Endodermal cell (in vitro differentiated cells): ENCODE results near the gene TF. TPM values are rescaled to one million over a fixed set of nuclear protein-coding genes. Genes with fewer than 3 reads are reported as not detected.

Source experiments
- DNase-seq: peaks from one replicate; pipeline ENCODE4 v3.0.0-alpha.2; 2017
- H3K27ac ChIP-seq: 2 replicates; pipeline ENCODE4 v1.5.1; 2013; ENCODE audit warnings: mild to moderate bottlenecking, low read depth, low read length, moderate library complexity
- H3K27me3 ChIP-seq: 2 replicates; pipeline ENCODE4 v1.6.1; 2013; ENCODE audit warnings: mild to moderate bottlenecking, low read length, moderate library complexity; ENCODE audit not compliant: insufficient read depth, control insufficient read depth, poor library complexity, severe bottlenecking
- H3K36me3 ChIP-seq: 2 replicates; pipeline ENCODE4 v1.7.0; 2013; ENCODE audit warnings: mild to moderate bottlenecking, low read length, moderate library complexity; ENCODE audit not compliant: control insufficient read depth, insufficient read depth
- H3K4me1 ChIP-seq: one replicate; pipeline ENCODE4 v1.7.0; 2013; ENCODE audit warnings: low read length; ENCODE audit not compliant: control insufficient read depth, insufficient read depth
- H3K4me3 ChIP-seq: 2 replicates; pipeline ENCODE4 v1.5.1; 2013; ENCODE audit warnings: mild to moderate bottlenecking, low read length, moderate library complexity
- H3K9ac ChIP-seq: 2 replicates; pipeline ENCODE4 v1.6.1; 2013; ENCODE audit warnings: mild to moderate bottlenecking, low read length, moderate library complexity; ENCODE audit not compliant: poor library complexity, severe bottlenecking; ENCODE audit errors: extremely low read depth
- H3K9me3 ChIP-seq: 2 replicates; pipeline ENCODE4 v1.6.1; 2013; ENCODE audit warnings: mild to moderate bottlenecking, low read length, moderate library complexity; ENCODE audit not compliant: control insufficient read depth
- H3K27ac Mint-ChIP-seq: 2 replicates; pipeline ENCODE4 v1.8.0; 2020; ENCODE audit warnings: mixed read lengths
- H3K27me3 Mint-ChIP-seq: 2 replicates; pipeline ENCODE4 v1.8.0; 2021; ENCODE audit warnings: mild to moderate bottlenecking, mixed read lengths; ENCODE audit not compliant: insufficient read depth
- H3K36me3 Mint-ChIP-seq: 2 replicates; pipeline ENCODE4 v1.8.0; 2020; ENCODE audit warnings: low read depth, mixed read lengths
- H3K4me1 Mint-ChIP-seq: 2 replicates; pipeline ENCODE4 v1.8.0; 2020; ENCODE audit warnings: mixed read lengths
- H3K4me3 Mint-ChIP-seq: 2 replicates; pipeline ENCODE4 v1.8.0; 2020; ENCODE audit warnings: mild to moderate bottlenecking, moderate library complexity, mixed read lengths
- H3K9me3 Mint-ChIP-seq: 2 replicates; pipeline ENCODE4 v1.8.0; 2020; ENCODE audit warnings: mild to moderate bottlenecking, mixed read lengths
- CTCF ChIP-seq: fragments of 200-600 bp; sonication (generic); conservative IDR thresholded peaks from 2 replicates; pipeline ENCODE4 v1.5.0; 2021; ENCODE audit warnings: antibody characterized with exemption, mild to moderate bottlenecking
- WGBS, 2 experiments: methylation state at CpG; one replicate each; pipeline versions ENCODE4 v1.1.5 to v1.1.7; 2013; ENCODE audit warnings: missing lambda C conversion rate in 2 of 2, mixed read lengths in 1 of 2; ENCODE audit not compliant: insufficient coverage in 1 of 2, insufficient read length in 1 of 2; 5-methylcytosine and 5-hydroxymethylcytosine counted together
- total RNA-seq, 2 donors: library from RNA; stranded (reverse); fragmentation: NEBNext Ultra II Directional in 1 of 2; extraction: Animal tissue kit (Norgen Biotek cat#: 25700) in 1 of 2; gene quantifications; 2 replicates in 1 of 2; 3 replicates in 1 of 2; pipeline ENCODE4 v1.2.1, GENCODE V29; 2021

TF gene
- total RNA-seq, 2 donors from 2014 or later: 0.40 to 3.0 TPM

- H3K4me1 Mint-ChIP-seq: peaks cover 6% of the 10 kb centered on the region
- no peak for TF ChIP-seq CTCF
- no peaks in the 10 kb centered on the region for H3K9me3 Mint-ChIP-seq
- Histone ChIP-seq H3K27ac (no peak overlapping the region), H3K9me3 (no peaks in the 10 kb centered on the region), H3K4me3 (no peak overlapping the region), H3K27me3 (peaks cover 24% of the 10 kb centered on the region), H3K4me1 (no peaks in the 10 kb centered on the region), H3K9ac (no peak overlapping the region), H3K36me3 (no peaks in the 10 kb centered on the region)
- H3K27me3 Mint-ChIP-seq: peaks cover 36% of the 10 kb centered on the region
- H3K4me3 Mint-ChIP-seq: no peak overlapping the region
- no peak for DNase-seq
- 87 to 92% methylated on average over 3 to 4 of the region's 4 CpGs for WGBS, 2 experiments
- no peak overlapping the region for H3K27ac Mint-ChIP-seq
- H3K36me3 Mint-ChIP-seq: no peaks in the 10 kb centered on the region
These were observed 98.9 kb downstream of the TF start for GRCh38 chr3:133845127-133845526.

Other genes with a start within 250 kb of the TF start
- gene CDV3, start 172.7 kb upstream of the TF start, total RNA-seq: 100 to 1,000 TPM; 114 to 118 TPM
- gene TOPBP1, start 84.5 kb upstream of the TF start, total RNA-seq: 10 to 100 TPM; 49.2 to 52.3 TPM
- 10 to 100 TPM; 26.1 to 33.6 TPM for gene SRPRB, start 59.4 kb downstream of the TF start, total RNA-seq
- gene RAB6B, start 149.5 kb downstream of the TF start, total RNA-seq: 1 to 10 TPM; 2.2 to 3.0 TPM